ENCODE results near the gene TPT1. TPM values are rescaled to one million over a fixed set of nuclear protein-coding genes. Genes with fewer than 3 reads are reported as not detected.

The TPT1 gene
- total RNA-seq, 2 donors from 2014 or later, result 2,150 to 2,159 TPM

DNA sequence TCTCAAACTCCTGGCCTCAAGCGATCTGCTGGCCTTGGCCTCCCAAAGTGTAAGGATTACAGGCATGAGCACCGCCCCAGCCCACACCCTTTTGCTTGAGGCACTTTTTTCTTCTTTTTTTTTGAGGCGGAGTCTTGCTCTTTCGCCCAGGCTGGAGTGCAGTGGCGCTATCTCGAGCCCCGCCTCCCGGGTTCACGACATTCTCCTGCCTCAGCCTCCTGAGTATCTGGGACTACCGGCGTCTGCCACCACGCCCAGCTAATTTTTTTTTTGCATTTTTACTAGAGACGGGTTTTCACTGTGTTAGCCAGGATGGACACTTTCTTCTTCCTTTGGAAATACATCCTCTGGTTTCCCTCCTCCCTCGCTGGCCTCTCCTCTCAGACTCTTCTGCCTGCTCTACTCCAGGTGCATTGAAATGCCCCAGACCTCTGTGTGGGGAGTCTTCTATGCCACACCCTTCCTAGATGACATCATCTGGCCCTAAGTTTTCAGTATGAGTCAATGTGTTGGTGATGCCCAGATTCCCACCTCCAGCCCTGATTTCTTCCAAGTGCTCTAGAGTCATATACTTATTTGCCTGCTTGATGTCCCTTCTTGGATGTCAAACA lies 20.7 kb upstream of the TPT1 start:
- TF ChIP-seq, protein P1, sequence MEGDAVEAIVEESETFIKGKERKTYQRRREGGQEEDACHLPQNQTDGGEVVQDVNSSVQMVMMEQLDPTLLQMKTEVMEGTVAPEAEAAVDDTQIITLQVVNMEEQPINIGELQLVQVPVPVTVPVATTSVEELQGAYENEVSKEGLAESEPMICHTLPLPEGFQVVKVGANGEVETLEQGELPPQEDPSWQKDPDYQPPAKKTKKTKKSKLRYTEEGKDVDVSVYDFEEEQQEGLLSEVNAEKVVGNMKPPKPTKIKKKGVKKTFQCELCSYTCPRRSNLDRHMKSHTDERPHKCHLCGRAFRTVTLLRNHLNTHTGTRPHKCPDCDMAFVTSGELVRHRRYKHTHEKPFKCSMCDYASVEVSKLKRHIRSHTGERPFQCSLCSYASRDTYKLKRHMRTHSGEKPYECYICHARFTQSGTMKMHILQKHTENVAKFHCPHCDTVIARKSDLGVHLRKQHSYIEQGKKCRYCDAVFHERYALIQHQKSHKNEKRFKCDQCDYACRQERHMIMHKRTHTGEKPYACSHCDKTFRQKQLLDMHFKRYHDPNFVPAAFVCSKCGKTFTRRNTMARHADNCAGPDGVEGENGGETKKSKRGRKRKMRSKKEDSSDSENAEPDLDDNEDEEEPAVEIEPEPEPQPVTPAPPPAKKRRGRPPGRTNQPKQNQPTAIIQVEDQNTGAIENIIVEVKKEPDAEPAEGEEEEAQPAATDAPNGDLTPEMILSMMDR (IDR thresholded peaks at IDR 0.05), result no peak
- Histone ChIP-seq H3K4me3 (no peak overlapping the region), H3K36me3 (peaks cover 2% of the 10 kb centered on the region), H3K27me3 (no peaks in the 10 kb centered on the region), H3K9me3 (no peaks in the 10 kb centered on the region), H3K4me1 (no peaks in the 10 kb centered on the region), H3K27ac (no peak overlapping the region)
- no peak for DNase-seq (ENCODE audit: low spot score)

DNA sequence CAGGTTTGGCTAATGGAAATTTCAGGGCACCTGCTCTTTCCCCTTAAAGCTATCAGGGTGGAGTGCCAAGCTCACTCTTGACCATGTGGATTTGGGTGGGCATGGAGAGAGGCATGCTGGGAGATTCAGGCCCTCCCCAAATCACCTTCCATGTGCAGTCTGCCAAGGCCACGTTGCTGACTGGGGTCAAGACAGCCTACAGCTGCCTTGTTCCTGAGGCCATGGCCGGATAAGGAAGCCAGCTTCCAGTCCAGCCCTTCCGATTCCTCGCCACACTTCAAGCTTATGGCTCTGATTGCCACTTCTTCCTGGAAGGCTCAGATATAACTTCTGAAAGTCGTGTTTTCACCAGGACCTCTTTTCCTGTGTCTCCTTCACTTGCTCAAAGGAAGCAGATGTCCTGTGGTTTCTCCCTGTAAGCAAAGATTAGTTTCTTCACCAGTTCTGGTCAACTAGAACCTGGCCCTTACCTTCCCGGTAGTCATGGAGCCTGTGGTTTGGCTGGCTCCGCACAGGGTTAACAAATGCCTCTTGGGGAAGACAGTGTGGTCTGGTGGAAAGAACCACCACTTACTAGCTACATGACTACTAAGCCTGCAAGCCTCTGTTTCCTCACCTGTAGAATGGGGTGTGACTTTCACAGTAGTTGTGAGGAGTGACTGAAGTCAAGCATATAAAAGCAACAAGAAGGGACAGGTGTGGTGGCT lies 16.1 kb upstream of the TPT1 start:
- H3K27ac ChIP-seq, result no peak overlapping the region
- H3K9me3 ChIP-seq, result no peaks in the 10 kb centered on the region
- TF ChIP-seq, protein P1 (IDR thresholded peaks at IDR 0.05), result no peak
- peaks cover 29% of the 10 kb centered on the region for H3K36me3 ChIP-seq
- H3K4me1 ChIP-seq, result no peaks in the 10 kb centered on the region
- DNase-seq (ENCODE audit: low spot score), result no peak
- no peak overlapping the region for H3K4me3 ChIP-seq
- H3K27me3 ChIP-seq, result no peaks in the 10 kb centered on the region

DNA sequence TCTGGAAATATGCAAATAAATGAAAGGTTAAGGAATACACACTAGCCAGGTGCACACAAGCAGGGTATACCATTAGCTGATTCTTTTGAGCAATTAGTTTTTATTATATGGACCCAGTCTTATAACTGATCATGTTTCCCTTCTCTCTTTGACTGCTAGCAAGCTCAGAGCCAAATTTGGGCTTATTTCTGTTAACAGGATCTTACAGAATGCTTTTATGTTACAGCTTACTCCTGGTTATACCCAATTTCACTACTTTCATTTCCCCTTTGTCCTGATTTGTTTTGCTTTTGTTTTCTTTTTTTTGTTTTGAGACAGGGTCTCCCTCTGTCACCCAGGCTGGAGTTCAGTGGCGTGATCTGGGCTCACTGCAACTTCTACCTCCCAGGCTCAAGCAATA lies 12.9 kb upstream of the TPT1 start:
- no peak overlapping the region for H3K4me3 ChIP-seq
- no peaks in the 10 kb centered on the region for H3K4me1 ChIP-seq
- TF ChIP-seq, protein P1 (IDR thresholded peaks at IDR 0.05), result no peak
- H3K9me3 ChIP-seq, result no peaks in the 10 kb centered on the region
- peaks cover 37% of the 10 kb centered on the region for H3K36me3 ChIP-seq
- H3K27ac ChIP-seq, result no peak overlapping the region
- DNase-seq (ENCODE audit: low spot score), result no peak
- H3K27me3 ChIP-seq, result no peaks in the 10 kb centered on the region

DNA sequence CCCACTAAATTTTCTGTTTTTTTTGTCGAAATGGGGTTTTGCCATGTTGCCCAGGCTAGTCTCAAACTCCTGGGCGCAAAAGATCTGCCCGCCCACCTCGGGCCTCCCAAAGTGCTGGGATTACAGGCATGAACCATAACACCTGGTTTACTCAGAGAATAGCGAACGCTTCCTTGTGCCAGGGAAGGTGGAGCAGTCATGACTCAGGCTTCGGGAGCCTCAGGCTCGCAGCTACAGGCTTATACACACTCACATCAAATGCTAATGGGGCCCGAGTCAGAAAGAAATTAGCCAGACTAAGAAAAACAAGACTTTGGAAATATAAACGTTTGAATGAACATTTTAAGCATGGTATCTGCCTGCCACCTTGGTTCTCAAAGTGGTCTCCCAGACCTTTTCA lies 11.0 kb upstream of the TPT1 start:
- Histone ChIP-seq H3K9me3 (no peaks in the 10 kb centered on the region), H3K27ac (no peak overlapping the region), H3K27me3 (no peaks in the 10 kb centered on the region), H3K4me3 (no peak overlapping the region), H3K36me3 (peaks cover 43% of the 10 kb centered on the region), H3K4me1 (peaks cover 0 to 5% of the 10 kb centered on the region in 2 donors)
- TF ChIP-seq, protein P1 (IDR thresholded peaks at IDR 0.05), result no peak
- DNase-seq (ENCODE audit: low spot score), result no peak

DNA sequence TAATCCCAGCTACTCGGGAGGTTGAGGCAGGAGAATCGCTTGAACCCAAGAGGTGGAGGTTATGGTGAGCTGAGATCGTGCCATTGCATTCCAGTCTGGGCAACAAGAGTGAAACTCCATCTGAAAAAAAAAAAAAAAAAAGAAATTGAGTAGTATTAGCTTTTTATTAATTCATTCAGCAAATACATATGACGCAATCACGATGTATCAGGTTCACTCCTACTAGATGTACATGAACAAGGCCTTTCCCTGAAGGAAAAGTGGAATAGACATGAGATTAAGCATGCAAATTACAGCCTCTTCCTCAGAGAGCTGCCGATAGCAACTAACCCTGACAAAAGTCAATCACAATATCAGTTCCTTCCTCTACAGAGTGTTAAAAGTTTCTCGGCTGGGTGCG lies 9.2 kb upstream of the TPT1 start:
- Histone ChIP-seq H3K4me3 (no peak overlapping the region), H3K4me1 (peaks cover 0 to 5% of the 10 kb centered on the region in 2 donors), H3K36me3 (peaks cover 44% of the 10 kb centered on the region), H3K27ac (peak overlapping the region in 1 of 2 donors; percentile 71), H3K27me3 (no peaks in the 10 kb centered on the region), H3K9me3 (no peaks in the 10 kb centered on the region)
- no peak for DNase-seq (ENCODE audit: low spot score)
- TF ChIP-seq, protein P1 (IDR thresholded peaks at IDR 0.05), result no peak

Measured in right atrium auricular region (tissue), 2 donors.